ENCODE results near the gene KCNG4.

The KCNG4 gene

GRCh38 chr16:84226026-84226425, 13.8 kb downstream of the KCNG4 start:
- H3K27ac ChIP-seq, result no peak overlapping the region
- TF ChIP-seq CTCF (conservative IDR thresholded peaks at IDR 0.05) (no peak), ZFX (IDR thresholded peaks at IDR 0.05) (no peak)

GRCh38 chr16:84225571-84225970, 14.2 kb downstream of the KCNG4 start:
- TF ChIP-seq ZFX (IDR thresholded peaks at IDR 0.05) (no peak), CTCF (conservative IDR thresholded peaks at IDR 0.05) (no peak)
- H3K27ac ChIP-seq, result no peak overlapping the region

GRCh38 chr16:84225126-84225525, 14.7 kb downstream of the KCNG4 start:
- H3K27ac ChIP-seq, result no peak overlapping the region
- TF ChIP-seq ZFX (IDR thresholded peaks at IDR 0.05) (no peak), CTCF (conservative IDR thresholded peaks at IDR 0.05) (no peak)

- H3K27ac ChIP-seq, result no peak overlapping the region
- TF ChIP-seq CTCF (conservative IDR thresholded peaks at IDR 0.05), result no peak
Measured at GRCh38 chr16:84224554-84224953, 15.3 kb downstream of the KCNG4 start.

GRCh38 chr16:84223456-84223855, 16.4 kb downstream of the KCNG4 start:
- no peak overlapping the region for H3K27ac ChIP-seq
- no peak for TF ChIP-seq ZFX (IDR thresholded peaks at IDR 0.05)
- no peak for TF ChIP-seq CTCF (conservative IDR thresholded peaks at IDR 0.05)

GRCh38 chr16:84220851-84221250, 19.0 kb downstream of the KCNG4 start:
- no peak overlapping the region for H3K27ac ChIP-seq
- TF ChIP-seq ZFX (IDR thresholded peaks at IDR 0.05) (no peak), CTCF (conservative IDR thresholded peaks at IDR 0.05) (no peak)

GRCh38 chr16:84218956-84219355, 20.9 kb downstream of the KCNG4 start:
- TF ChIP-seq CTCF (conservative IDR thresholded peaks at IDR 0.05), result no peak
- no peak for TF ChIP-seq ZFX (IDR thresholded peaks at IDR 0.05)
- no peak overlapping the region for H3K27ac ChIP-seq
